ENCODE measurements around the gene HOXC10.

HOXC10 gene

DNA sequence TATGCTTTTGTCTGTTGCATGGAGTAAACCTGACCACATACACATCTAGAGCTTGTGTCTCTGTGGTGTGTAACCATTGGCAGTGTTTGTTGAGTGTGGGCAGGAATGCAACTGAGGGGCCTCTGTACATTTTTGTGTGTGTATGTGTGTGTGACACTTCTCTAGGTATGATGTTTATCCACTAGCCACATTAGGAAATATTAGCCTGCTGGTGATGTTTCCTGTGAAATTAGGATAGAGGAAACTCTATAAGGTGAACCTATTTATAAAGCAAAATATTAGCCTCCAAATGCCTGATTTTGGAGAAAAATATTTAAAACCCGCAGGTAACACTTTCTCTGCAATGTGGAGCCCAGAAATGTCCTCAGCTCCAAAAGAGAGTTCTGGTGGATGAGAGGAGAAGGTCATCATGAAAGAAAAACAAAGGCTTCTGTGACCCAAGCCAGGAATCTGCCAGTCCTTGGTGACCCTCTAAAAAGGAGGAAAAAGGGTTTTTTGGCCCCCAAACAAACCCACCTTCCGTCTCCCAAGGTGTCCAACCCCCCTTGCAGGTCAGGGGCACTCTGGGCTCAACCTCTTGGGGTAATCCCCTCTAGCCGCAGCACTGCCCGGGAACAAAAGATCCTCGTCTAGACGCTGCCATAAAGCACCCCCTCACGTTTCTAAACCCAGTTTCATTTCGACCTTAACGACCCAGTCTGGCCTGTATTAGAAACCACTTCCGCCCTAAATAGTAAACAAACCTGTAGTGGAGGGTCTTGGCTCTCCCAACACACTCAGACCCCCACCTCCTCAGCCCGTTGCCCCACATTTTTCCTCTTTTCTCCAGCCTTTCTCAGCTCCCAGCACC lies 7.1 kb upstream of the HOXC10 start:
- DNase-seq (ENCODE audit: low spot score) = no peak

DNA sequence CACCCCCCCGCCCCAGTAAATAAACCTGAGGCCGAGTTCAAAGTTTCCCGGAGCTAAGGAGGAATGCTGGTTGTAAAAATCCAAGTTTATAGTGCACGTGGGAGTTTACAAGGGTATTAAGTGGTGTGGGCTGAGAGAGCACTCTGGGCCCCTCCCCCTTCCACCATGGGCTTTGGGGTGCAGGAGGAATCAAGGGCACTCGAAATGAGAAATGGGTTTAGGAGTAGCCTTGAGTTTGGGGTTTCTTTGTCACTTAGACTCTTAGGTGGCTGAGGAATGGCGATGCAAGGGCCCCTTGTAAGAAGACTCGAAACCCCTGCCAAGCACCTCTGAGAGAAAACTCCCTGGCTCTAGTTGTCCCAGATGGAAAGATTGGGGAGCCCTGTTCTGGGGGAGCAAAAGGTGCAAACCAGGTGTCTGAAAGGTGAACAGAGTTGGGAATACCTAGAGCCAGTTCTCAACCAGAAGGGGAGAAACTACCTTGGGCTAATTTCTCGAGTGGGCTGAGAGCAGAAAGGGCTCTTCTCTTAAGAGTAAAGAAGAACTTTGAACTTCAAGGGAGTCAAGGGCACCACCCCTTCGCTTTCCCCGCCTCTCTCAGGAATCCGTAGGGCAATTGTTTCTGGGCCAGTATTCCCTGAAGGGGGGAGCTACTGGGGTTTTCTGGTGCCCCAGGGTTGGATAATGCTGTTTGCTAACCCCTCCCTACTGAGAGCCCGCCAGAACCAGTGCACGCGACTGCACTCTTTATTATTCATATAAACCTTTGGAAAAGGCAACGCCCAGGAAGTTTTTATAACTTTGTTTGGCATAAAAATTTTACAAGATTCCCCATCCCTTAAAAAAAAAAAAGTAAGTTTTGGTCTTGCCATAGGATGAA lies 6.2 kb upstream of the HOXC10 start:
- no peak for DNase-seq (ENCODE audit: low spot score)

DNA sequence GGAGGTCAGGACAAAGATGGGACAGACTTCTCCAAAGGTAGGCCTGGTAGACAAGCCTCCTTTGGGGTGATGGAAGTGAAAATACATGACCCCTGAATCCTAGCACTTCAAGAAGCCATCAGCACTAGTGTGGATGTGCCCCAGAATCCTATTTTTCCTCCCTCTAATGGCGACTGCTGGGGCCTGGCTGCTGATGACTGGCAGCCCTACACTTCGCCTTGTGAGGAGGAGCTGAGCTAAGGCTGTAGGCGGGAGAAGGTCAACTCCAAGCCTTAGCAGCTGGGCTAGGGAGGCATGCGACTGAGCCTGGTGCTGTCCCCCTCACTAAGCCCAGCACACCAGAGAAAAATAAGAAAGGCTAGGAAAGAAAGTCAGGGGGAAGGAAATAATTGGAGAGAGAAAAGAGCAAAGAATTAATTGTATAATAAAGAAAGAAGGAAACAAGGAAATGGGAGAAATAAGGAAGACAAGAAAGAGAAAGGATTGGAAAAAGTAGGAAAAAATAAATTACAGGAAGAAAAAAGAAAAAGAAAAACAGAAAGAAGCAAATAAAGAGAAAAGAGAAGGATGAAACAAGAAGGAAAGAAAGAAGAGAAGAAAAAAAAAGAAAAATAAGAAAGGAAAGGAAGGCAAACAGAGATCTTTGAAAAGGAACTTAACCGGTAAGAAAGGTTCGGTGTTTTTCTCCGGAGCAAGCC lies 4.7 kb upstream of the HOXC10 start:
- DNase-seq (ENCODE audit: low spot score) = no peak

DNA sequence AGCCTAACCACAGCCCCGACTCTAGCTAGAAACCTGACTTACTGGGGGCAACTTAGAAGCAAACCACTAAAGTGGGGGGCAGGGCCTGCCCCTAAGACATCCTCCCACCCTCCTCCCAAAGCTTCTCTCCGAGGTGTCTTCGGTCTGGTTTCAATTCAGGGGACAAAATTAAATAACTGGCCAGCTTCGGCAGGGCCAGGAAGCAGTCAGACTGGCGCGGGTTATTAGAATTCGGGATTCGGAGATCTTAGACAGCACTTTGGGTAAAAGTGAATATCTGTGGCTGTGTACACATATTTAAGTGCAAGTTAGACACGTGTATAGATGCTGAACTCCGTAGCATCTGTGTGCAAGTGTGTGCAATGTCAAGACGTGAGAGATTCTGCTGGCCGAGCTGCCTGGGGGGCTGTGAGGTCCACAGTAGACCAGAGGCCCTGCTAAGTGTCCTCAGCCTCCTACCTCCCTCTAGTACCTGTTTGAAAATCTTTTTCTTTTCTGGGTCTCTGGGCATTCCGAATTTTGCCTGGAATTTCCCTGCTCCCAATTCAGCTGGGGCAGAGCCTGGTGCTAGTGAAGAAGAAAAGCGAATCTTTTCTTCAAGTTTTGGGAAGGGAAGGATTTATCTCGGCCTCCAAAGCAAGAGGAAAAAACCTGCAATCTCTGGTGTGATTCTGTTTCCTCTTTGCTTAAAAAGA lies 4.0 kb upstream of the HOXC10 start:
- no peak for DNase-seq (ENCODE audit: low spot score)

DNA sequence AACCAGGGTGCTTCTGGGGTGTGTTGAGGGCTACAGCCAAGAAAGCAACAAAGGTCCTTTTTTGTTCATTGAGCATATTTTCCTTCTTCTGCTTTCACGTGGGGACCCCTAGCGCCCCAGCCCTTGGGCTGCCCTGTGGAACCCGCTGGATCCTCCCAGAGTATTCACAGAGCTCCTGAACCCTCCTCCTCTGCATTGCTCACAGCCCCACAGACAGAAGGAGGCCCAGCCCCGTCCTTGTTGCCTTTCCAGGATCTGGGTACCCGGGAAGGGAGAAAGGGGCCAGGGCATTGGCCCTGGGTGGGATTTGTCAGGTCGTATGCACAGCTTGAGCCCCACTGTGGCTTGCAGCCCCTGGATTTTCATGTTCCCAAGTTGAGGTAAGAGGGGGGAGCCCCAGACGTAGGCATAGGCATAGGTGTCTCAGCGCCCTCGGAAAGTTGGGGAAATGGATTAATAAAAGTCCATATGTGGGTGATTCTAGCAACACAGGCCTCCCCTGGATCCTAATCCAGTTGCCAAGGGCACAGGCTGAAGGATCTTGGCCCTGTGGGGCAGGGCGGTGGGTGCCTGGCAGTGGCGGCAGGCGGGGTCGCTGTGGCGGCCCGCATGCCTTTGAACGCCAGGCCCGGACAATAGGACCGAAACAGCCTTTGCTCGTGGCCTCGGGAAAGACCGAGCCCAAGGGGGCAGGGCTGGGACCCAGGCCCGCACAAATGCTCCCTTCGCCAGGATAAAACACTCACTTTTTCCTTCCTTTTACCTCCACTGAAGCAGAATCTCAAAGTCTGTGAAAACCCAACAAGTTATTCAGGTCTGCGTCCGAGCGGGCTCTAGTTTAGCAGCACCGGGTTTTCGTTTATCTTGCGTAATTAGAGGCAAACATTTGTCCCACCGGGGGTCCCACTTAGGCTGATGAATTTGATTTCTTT lies 3.0 kb upstream of the HOXC10 start:
- no peak for DNase-seq (ENCODE audit: low spot score)

DNA sequence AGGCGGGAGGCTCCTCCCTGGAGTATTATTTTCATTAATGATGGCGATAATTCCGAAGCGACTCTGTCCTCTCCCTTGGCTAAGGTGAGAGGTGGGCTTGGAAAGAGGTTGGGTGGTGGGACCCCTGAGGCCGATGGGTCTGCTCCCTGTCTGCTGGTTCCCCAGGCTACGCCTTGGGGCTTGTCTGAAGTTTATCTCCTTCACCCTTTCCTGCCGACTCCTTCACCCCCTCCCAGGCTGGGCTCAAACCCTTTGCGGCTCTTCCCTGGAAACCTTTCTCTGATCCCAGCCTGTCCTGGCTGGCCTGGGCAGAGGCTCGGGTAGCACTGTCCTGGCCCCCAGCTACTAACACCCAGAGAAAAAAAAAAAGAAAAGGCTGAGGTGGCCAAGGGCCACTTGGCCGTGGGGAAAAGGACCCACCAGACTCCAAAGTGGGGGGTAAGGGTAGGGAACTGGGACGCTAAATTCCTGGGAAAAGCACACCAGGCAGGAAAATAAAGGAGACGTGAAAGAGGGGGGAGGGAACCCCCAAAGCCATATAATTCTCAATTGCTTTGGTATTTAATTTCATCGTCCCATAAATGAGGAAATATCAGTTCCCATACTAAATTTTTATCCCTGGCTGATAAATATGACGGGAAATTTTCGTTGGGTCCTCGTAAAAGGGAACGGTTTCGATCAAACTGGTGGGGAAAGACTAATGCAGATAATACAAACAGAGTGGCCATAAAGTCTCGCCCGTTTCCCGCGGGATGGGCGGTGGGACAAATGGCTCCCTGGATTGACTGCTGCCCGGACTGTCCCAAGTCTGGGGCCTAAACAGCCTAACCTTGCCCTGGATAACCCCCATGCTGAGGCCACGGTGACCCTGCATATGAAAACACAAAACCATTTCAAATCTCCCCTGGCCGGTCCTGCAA lies 2.0 kb upstream of the HOXC10 start:
- DNase-seq (ENCODE audit: low spot score) = no peak

DNA sequence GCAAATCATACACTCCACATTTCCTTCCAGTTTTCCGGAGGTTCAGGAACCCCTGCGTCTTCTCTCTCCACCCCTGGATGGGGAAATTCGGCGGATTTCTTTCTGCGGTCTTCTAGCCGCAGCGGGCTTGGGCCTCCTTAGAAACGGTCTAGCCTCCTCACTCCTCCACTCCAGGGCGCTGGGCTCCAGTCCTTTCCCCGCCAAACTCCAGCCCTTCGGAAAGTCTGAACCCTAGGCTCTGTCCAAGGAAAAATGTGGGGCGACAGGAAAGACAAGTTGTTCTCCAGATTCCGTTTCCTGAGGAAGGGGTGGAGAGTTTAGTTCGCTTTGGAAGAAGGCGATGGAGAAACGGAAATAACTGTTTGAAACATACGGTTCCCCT lies 1.4 kb upstream of the HOXC10 start:
- DNase-seq (ENCODE audit: low spot score) = no peak

DNA sequence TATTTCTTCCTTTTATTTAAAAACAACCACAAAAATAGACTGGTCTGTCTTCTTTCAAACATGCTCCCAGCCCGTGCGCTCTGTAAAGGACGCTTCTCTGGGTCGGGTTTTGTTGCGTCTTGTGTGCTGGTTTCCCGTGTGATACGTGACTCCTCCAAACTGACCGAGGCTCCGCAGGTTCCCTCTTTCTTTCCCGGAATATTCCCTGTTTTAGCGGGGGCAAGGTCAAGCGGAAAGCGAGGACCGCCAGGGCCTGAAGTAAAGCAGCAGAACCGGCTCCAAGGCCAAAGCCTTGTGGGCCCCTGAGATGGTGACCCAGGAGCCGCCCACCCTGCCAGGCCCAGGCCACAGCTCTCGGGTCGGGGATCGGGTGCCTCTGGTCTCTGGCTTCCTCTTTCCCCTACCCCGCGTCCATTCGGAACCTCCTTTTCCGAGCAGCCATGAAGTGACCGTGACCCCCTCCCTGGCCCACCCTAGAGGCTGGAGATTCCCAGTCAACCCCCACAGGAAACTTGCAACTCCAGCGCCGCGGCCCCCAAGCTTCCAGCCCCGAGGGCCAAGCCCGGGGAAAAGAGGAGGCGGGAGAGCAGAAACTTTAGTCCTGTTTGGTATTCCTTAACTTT lies 885 bp upstream of the HOXC10 start:
- DNase-seq (ENCODE audit: low spot score) = no peak

DNA sequence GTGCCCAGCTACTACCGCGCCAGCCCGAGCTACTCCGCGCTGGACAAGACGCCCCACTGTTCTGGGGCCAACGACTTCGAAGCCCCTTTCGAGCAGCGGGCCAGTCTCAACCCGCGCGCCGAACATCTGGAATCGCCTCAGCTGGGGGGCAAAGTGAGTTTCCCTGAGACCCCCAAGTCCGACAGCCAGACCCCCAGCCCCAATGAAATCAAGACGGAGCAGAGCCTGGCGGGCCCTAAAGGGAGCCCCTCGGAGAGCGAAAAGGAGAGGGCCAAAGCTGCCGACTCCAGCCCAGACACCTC lies 697 bp downstream of the HOXC10 start:
- no peak for DNase-seq (ENCODE audit: low spot score)

DNA sequence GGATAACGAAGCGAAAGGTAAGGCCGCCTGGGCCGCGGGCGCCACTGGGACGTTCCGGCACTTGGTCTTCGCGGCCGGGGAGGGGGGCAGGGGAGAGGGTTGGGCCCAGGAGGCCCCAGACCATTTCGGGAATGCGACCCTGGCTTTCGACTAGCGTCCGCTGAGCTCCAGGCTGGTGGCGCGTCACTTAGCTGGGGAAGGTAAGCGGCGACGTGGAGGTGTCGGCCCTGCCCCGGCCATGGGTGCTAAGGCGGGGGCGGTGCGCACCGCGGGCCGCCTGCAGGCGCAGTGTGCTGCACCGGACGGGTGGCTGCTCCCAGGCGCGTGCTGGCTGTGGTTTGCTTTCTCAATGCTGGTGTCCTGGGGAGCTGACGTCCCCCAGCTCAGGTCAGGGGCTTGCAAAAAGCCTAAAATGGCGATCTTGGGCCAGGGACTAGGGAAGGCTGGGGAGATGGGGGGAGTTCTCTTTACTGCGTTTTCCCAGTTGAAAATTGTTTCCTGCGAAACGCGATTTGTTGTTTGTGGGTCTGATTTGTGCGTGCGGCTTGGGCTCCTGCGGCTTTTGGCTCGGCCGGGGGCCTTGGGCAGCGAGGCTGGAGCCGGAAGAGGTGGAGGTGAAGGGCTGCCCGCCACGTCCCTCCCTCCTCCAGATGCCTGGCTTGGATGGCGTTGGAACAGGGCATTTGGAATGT lies 1.2 kb downstream of the HOXC10 start:
- no peak for DNase-seq (ENCODE audit: low spot score)

DNA sequence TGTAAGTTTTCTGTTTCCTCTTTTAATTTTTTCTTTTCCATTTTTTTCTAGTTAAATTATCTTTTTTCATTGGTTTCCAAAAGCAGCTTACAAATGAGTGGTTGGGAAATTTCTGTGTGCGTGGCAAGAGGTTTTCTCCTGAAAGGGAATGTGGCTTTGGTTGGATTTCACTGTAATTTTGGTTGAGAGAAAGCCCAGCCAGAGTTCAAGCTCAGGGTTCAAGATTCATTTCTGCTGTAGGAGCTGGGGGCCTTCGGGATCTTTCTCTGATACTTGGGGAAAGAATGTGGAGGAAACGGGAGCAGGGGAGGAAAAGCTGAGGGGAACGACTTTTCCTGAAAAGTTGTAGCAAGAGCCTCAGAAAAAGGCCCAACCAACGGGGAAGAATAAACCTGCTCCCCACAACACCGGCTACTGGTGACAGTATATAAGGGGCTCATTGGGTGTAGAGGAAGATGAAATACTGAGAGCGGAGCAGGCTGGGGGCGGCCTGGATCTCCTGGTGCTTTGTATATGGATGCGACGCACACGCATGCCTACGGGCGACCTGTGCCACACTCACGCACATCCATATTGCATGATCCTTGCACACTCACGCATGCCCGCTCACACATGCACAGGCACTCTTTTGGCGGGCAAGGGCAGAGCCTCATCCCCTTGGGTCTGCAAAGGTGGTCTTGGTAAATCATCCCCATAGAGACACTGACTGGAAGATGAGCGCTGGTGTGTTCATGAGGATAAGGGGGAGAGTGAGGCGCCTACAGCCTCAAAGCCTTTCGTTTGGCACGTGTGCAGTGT lies 1.9 kb downstream of the HOXC10 start:
- no peak for DNase-seq (ENCODE audit: low spot score)

DNA sequence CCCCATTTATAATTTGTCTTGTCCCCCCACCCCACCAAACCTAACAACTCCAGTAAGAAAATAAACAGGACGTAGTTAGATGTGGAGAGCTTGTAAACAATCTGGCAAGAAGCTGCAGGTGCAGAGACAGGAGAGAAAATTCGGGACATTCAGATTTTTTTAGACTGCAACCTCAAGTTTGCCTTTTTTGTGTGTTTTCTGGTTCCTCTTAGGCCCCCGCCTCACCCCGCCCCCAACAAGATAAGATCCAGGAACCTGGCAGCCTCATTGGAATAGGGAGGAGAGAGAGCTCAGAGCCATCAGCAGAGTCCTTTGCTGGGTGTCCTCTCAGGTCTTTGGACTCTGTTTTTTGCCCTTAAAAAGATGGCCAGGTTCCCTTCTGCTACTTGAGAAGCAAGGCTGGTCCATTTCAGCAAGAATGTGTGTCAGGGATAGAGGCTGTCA lies 2.9 kb downstream of the HOXC10 start:
- DNase-seq (ENCODE audit: low spot score) = no peak

DNA sequence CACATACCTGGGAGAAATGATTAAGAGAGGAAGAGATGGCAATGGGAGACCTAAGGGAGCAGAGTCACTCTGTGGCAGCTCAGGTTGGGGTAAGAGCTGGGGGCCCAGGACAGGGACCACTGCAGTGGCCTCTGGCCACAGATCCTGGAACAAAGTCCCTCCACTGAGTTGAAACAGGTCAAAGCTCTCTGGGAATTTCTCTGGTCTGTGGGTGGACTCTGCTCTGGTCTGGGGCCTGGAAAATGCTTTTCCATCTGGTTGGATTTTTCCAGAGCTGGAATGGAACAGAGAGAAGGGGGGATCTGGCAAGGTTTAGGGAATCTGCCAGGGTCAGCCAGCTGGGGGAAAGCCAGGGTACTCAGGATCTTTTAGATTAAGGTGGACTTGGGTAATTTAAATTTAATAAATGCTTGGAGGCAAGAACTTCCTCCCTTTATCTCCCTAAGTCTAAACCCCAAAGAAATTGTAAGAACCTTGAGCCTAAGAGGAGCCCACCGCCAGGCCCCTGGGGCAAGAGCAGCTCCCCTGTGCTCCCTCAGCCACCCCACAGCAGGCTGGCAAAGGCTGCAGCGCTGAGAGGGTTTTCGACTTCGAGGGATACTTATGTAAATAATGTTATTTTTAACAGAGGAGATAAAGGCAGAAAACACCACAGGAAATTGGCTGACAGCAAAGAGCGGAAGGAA lies 3.7 kb downstream of the HOXC10 start:
- no peak for DNase-seq (ENCODE audit: low spot score)

DNA sequence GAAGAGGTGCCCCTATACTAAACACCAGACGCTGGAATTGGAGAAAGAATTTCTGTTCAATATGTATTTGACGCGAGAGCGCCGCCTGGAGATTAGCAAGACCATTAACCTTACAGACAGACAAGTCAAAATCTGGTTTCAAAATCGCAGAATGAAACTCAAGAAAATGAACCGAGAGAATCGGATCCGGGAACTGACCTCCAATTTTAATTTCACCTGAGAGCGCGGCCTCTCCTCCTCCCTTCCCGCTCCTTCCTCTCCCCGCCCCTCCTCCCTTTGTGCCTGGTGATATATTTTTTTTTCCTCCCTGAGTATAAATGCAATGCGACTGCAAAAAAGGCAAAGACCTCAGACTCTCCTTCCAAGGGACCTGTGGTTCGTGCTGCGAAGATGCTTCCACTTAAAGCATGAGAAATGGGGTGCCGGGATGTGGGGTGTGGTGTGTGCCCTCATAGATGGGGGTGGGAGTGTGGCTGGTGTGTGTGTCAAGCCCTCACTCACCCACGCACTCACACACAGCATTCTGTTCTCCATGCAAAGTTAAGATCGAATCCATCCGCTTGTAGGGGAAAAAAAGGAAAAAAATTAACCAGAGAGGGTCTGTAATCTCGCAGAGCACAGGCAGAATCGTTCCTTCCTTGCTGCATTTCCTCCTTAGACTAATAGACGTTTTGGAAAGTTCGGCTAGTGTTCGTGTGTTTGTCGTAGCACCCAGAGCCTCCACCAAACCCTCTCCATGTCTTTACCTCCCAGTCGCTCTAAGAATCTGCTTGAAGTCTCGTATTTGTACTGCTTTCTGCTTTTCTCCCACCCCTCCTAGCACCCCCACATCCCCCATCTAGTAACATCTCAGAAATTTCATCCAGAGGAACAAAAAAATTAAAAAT lies 4.5 kb downstream of the HOXC10 start:
- no peak for DNase-seq (ENCODE audit: low spot score)

DNA sequence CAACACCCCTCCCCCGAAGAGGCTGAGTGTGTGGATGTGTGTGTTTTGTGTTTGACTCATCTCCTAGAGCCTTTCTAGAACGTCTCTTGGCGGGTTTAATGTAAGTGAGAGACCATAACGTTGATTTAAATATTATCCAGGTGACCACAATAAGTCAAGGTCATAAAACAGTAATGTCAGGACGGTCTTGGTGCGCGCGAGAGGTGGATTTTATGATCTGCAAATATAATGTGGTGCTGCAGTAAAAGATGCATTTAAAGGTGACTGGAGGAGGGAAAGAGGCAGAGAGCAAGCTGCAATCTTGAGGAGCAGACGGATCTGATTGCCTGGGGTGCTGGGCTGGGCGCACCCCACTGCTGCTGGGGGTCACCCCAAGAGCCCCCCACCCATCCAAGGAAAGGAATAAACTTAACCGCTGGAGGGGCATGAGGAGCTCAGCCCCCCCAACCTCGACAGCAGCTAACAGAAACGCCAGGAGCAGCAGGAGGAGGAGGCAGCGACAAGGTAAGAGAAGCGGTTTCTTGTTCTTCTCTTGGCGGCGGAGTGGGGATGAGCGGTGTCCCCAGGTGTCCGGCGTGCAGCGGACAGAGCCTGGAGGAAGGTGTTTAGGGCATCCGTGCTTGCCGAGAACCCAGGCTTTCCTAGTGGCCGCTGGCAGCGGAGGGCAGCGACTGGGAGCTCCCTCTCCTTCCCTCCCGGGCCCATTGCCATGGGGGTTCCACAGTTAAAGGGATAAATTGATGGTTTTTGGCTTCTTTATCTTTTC lies 5.5 kb downstream of the HOXC10 start:
- no peak for DNase-seq (ENCODE audit: low spot score)

DNA sequence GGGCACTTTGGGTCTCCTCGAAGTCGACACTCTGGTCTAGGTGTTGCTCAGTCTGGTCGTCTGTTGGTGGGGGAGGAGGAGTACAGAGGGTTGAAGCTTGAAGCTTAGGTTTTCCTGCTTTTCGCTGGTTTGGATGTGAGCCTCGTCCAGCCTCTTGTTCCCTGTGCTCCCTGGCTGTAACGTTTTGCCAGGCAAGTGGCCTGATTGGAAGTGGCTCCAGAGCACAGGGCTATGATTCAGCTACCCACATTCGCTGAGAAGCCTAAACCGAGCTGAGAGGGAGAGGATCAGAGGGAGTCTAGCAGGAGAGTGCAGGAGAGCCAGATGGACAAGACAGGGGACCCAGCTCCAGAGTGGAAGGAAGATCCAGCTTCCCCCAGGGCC lies 6.1 kb downstream of the HOXC10 start:
- DNase-seq (ENCODE audit: low spot score) = no peak

Data from HuH-7.5 (cell line).